Thyroid gland (tissue), 4 donors: Measurements from ENCODE around the gene PODNL1.

Experiments
- CTCF ChIP-seq, 6 experiments: fragments of 200-600 bp in 3 of 6; fragments of 450-650 bp in 3 of 6; sonication (generic) in 3 of 6; IDR thresholded peaks; one replicate each; pipeline ENCODE4 v1.5.1; 2016 to 2019; ENCODE audit warnings: antibody characterized with exemption in 6 of 6, mild to moderate bottlenecking in 2 of 6, inconsistent platforms in 1 of 6, moderate library complexity in 1 of 6
- POLR2A ChIP-seq, 2 donors: fragments of 450-650 bp; IDR thresholded peaks; one replicate each; pipeline ENCODE4 v1.6.1; 2017; ENCODE audit warnings: antibody characterized with exemption in 2 of 2, mild to moderate bottlenecking in 2 of 2, moderate library complexity in 1 of 2

- no peak for TF ChIP-seq CTCF (IDR thresholded peaks at IDR 0.05)
- no peak for TF ChIP-seq POLR2A (IDR thresholded peaks at IDR 0.05)
These were observed 45.3 kb downstream of the PODNL1 start for GRCh38 chr19:13892870-13893269.
